HG03520 (cell line): Measurements from ENCODE around the gene COL26A1.

Experiments
- ATAC-seq: cut with Tn5 transposase; IDR thresholded peaks from one replicate; pipeline ENCODE4 v1.9.1; 2021; ENCODE audit warnings: mild to moderate bottlenecking, moderate library complexity; ENCODE audit not compliant: unreplicated experiment

COL26A1 gene

DNA sequence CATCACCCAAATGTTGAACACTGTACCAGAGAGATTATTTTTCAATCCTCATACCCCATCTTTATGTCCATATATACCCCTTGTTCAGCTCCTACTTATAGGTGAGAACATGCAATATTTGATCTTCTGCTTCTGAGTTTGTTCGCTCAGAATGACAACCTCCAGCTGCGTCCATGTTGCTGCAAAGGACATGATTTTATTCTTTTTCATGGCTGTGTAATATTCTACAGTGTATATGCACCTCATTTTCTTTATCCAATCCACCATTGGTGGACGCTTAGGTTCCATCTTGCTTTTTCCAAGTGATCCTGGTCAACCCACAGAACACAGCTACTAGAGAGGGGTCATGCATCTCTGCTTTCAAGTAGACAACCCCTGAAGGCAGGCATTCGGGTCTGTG, 166.9 kb downstream of the COL26A1 start:
- ATAC-seq: no peak

DNA sequence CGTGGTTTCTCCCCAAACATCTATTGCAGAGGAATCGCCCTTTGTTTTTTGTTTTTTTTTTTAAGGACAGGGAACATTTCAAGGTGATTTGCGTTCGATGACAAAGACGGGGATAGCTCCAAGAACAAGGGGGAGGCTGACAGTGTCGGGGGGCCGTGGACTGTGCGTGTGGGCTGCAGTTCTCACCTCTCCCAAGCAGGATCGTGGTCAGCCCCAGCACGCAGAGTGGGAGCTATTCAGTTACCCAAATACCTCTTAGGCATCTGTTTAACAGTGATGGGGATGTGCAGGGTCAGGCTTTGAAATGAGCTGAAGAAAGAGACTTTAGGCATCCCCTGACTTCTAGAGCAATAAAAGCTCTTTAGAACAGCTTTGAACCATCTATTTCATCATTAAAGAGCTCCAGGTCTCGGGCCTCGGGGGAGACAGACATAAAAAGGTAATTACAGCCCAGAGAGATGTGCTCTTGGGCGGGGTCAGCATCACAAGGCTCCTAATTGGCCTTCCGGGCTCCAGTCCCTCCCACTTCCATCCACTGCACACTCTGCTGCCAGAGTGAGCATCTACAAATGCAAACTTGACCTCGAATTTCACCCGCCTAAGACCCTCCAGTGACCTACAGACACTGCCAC, 169.2 kb downstream of the COL26A1 start:
- no peak for ATAC-seq

DNA sequence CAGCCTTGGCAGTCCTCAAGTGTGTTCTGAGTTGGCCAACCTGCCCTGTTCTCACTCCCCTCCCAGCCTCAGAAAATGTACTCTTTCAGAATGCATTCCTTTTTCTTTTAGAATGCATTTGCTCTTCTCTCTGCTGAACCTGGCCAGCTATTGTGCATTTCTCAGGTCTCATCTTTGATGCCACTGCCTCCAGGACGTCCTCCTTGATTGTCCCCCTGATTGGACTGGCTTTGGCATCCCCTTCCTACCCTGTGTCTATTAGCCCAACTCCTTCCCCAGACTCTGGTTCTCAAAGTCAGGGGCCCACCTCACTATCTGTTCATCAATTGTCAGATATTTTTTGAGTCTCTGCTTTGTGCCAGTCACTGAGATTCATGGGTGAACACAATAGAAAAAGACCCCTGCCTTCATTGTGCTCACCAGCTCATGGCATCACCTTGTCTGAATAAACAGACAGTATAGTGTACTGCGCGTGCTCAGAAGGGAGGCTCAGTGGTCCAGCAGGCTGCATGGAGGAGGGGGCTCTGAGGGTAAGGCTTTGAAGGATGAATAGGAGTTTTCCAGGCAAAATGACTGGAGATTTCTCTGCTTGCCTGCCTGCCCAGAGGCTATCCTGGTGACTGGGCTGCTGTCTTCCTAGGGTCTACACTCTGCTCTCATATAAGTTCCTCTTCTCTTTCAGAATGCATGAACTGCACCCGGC, 169.9 kb downstream of the COL26A1 start:
- no peak for ATAC-seq

DNA sequence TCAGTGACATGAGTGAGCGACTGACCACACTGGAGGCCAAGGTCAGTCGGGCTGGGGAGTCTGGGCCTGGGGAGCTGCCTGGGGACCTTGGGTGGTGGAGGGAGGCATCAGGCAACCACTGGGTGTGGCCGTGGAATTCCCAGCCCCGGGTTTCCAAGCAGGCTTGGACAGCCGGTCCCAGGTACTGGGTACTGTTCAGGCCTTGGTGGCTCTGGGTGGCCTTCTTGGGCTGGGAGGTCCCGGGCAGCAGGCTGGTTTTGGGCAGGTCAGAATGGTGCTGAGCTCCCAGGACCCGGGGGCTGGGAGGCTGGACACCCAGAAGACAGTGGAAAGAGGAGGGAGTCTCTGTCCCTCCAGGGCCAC, 170.4 kb downstream of the COL26A1 start:
- no peak for ATAC-seq

DNA sequence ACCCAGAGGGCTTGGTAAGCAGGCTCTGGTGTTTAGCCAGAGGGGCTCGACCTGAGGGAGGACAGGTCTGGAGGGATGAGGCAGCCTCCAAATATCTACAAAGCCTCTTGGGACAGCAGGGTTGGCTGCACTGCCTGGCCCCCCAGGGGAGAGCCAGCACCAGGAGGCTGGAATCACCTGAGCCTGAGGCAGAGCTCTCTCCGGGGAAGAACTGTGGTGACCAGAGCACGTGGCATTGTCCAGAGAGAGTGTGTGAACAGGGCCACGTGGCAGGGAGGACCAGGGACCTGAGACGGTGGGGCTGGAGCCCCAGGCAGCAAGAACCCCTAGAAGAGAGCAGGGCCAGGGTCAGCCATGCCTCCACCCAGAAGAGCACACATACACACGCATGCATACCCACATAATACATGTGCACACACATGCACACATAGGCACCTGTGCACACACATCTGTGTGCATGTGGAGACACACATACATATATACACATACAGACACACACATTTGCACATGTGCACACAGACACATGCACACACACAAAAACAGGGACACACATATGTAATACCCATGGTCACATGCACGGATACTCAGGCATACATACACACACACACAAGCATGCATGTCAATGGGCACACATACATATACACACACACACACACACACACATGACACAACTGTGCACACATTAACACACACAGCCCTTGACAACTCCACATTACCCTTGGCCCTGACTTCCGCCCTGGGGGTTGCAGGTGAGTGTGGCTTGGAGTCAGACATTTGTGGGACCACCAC, 171.5 kb downstream of the COL26A1 start:
- ATAC-seq: no peak

DNA sequence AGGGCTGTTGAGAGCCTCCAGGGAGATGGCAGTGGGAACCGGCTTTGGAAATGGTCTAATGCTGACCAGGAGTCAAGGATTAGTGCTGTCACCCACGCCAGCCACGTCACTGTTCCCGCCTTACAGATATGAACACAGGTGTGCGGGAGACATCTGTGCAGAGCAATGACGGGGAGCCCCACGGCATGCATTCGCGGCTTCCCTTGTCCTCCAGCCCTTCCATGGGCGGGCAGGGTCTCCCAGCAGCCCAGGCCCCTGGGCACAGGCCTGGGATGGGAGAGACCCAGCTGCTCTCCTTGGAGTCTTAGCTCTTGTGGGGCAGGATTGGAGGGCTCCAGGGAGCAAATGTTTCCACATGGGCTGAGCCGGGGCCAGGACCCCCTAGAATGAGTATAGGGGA, 172.2 kb downstream of the COL26A1 start:
- ATAC-seq: no peak

DNA sequence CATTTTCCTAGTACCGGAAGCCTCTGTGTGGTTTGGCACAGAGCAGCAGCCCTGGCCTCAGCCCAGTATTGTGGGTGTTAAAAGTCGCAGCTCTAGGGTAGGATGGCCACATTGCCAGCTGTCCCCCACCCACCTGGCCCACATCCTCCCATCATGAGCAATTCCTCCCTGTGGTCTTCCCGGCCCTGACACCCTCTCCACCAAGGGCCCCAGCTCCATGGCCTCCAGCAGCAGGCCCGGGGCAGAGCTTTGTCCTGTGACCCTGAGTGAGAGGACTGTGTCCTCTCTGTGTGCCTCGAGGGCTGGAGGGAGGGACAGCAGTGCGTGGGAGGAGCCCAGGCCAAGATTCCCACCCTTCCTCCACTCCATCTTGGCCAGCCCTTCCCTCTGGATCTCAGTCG, 172.7 kb downstream of the COL26A1 start:
- no peak for ATAC-seq

DNA sequence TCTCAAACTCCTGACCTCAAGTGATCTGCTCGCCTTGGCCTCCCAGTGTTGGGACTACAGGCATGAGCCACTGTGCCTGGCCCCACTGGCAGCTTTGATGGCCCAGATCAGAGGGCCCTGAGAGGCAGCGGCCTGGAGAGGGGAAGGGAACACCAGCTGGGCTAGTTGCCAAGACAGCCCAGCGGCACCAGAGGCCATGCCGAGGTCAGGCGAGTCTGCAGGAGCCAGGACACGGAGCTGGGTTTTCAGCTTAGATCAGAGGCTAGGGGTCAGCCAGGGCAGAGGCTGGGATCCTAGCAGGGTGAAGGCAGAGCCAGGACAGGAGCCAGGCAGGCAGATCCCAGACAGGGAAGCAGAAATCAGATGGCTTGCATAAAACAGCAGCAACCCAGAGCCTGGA, 173.6 kb downstream of the COL26A1 start:
- ATAC-seq: no peak

DNA sequence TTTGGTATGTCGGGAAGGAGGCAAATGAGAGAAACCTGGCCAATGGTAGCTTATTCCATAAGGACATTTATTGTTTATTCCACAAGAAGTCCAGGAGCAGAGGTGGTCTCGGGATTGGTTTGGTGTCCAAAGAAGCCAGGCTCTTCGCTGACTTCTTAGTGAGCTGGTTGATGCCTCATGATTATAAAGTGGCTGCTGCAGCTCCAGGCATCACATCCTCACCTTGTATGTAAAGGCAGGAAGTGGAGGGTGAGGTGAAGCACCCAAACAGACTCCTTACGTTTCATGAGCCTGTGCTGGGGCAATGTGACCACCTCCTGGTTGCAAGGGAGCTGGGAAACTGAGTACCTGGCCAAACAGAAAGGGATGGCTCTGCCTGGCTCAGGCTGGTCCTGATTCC, 174.0 kb downstream of the COL26A1 start:
- ATAC-seq: no peak

DNA sequence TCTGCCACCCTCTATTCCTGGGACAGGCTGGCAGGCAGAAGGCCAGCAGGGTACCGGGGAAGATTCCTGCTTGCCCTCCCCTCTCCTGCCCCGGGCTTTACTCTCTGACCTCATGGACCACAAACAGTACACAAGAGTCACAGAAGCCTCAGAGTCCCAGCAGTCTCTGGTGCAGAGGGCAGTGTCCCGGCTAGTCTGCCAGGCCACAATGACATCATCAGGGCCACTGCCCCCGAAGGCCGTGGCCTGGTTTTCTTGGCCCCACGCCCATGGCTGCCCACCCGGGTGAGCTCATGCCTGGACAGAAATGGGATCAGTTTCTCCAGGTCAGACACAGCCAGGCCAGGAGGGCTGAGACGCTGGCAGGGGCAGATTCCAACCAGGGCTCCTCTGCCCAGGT, 174.5 kb downstream of the COL26A1 start:
- no peak for ATAC-seq

DNA sequence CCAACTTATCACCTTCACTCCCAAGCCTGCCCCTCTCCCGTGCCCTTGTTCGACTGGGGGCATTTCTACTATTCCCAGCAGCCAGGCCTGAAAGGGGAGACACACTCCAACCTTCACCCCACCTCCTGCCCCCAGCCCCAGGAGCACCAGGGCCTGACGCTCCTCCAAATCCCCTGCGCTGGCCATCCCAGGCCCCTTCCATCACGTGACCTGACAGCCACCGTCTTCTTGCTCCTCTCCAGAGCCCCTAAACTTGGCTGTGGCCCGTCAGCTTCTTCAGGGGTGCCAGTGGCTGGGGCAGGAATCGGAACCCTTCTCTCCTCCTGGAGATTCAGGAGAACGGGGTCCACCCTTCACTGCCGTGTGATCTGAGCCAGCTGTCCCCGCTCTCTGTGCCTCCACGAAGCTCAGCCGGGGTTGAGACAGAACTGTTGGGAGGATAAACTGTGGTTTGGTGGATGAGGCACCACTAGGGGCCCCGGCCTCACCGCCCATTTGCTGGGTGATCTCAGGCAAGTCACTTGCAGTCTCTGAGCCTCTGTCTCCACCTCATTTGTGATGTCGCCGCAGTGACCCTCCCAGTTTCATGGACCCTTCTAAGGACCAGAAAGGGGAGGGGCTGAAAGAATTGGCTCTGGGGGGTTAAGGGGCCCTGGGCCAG, 175.4 kb downstream of the COL26A1 start:
- ATAC-seq: no peak

DNA sequence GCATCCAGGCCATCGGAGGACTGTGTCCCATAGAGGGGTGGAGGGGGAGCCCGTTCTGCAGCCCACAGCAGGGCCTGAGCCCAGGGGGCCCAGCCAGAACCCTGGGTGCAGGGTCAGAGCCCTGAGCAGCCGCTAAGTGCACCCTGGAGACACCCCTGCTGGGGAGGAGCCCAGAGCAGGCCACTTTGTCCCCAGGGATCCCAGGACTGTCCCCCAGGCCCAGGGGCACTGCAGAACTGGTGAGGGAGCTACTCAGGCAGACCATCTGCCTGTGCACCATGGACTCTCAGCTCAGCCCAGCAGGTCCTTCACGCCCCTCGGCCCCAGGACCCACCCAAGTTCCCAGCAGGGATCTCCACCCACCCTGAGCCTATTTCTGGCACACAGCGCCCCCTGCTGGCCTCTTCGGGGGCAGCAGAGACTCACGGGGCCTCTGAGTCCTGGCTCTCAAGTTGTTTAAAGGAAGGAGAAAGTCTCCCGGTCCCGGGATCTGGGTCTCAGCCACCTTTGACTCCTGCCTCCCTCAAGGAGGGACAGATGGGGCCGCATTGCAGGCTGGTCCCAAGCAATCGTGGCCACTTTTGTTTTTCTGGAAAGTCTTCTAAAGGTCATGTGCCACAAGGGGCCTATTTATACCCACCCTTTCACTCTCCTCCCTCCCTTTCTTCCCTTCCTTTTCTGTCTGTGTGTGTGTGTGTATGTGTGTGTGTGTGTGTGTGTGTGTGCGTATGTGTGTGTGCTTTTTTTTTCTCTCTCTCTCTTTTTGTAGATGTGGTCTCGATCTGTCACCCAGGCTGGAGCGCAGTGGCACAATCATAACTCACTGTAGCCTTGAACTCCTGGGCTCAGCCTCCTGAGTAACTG, 176.2 kb downstream of the COL26A1 start:
- ATAC-seq: no peak

DNA sequence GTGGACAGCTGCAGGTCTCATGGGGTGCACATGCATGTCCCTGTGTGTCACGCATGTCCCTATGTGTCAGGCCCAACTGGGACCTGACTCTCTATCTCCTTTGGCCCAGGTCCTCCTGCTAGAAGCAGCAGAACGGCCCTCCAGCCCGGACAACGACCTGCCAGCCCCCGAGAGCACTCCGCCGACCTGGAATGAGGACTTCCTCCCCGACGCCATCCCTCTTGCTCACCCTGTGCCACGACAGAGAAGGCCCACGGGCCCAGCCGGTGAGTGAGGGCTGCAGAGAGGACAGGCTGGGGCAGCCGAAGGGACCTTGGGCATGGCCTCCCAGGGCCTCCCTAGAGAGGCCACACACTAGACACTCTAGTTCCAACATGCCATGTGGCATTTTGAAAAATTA, 177.1 kb downstream of the COL26A1 start:
- ATAC-seq: no peak

DNA sequence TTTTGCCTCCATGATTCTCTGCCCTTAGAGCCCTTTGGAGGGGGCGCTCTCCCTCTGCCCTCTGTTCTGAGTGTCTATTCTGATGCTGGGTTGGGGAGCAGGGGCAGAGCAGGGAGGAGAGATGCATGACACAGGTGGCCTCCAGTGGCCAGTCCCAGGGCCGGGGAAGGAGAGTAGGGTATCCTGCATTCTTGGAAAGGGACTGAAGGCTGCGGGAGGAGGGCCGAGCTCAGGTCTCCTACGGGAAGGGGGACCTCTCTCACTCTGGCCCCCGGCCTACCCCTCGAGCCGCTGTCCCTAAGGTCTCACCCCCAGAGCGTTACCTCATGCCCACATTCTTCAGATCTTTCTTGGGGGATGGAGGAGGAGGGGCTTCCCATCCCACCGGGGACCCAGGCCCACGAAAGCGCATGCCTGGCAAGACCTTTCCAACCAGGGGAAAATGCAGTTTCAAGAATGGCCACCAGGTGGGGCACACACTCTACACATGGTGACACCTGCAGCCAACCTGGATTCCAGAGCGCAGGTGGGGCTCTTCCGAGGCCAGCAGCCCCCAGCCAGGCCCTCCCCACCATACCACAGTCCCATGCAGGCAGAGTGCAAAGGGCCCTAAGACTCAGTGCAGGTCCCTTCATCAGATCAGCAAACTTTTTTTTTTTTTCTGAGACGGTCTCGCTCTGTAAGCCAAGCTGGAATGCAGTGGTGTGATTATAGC, 180.0 kb downstream of the COL26A1 start:
- ATAC-seq: no peak

DNA sequence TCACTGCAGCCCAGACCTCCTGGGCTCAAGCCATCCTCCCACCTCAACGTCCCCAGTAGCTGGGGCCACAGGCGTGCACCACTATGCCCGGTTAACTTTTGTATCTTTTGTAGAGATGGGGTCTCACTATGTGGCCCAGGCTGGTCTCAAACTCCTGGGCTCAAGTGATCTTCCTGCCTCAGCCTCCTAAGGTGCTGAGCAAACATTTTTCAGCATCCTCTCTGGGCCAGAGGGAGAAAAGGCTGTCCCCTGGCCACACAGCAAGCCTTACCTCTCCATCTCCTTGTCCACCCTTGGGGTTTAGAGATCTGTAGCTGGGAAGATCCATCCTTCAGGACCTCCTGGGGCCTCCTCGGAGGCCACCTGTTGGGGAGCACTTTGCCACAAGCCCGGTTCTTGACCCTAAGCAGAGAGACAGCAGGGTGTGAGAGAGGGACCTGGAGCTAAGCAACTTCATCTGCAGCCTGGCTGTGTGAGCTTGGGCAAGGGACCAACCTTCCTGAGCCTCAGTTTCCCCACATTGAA, 180.6 kb downstream of the COL26A1 start:
- ATAC-seq: no peak

DNA sequence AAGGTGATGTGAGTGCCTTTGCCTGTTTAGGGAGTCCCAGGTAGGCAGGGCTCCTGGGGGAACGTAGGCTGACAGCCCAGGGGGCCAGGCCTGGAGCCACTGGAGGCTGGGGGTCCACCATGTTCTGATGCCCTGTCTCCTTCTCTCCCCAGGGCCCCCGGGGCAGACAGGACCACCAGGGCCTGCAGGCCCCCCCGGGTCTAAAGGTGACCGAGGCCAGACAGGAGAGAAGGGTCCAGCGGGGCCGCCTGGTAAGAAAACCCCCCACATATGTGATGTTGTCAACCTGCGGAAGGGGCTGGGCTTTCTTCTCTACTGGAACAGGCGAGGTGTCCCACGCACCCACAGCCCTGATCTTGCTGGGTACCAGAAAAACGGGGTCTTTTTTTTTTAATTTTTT, 181.2 kb downstream of the COL26A1 start:
- no peak for ATAC-seq

DNA sequence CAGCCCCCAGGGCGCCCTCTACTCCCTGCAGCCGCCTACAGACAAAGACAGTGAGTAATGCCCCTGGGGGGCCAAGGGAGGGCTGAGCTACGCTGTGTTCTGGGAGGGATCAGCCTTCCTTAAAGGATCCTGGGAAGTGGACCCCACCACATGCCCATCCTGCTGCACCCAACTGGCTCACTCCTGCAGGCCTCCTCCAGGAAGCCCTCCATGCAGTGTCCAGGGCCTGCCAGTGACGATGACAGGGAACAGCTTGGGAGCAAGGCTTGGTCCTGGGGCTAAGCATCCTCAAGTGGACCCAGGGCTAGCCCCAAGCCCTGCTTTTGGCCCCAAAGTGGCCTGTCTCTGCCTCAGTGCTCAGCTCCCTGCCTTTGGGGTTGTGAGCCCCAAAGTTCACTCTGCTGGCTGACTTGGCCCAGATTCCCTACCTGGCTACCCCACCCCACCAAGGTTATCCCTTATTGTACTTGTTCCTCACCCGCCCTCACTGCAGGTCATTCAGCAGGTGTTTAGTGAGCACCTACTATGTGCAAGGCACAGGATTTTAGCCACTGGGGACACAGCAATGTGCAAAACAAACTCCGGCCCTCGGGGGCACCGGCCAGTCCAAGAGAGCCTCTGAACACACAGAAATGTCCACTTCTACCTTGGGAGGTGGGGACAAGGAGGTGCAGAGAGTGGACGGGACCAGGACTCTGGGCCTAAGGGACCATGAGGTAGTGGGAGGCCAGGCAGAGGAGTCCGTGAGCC, 182.9 kb downstream of the COL26A1 start:
- ATAC-seq: no peak

DNA sequence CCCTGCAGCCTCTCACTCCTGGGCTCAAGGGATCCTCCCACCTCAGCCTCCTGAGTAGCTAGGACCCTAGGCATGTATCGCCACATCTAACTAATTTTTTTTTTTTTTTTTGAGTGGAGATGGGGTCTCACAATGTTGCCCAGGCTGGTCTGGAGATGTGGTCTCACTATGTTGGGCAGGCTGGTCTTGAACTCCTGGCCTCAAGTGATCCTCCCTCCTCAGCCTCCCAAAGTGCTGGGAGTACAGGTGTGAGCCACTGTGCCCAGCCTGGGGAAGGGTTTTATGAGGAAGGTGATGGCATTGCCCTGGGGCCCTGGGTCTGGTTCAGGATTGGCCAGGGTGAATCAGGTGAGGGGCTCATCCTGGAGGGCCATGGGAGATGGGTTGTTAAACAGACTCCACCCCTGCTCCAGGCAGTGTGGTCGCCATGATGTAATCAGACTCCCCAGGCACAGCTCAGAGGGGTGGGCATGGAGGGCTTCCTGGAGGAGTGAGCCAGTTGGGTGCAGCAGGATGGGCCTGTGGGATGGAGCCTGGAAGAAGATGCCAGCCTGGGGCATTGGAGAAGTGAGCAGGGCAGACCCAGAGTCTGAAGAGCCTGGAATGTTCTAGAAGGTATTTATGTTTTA, 183.7 kb downstream of the COL26A1 start:
- no peak for ATAC-seq
